GM06990 (cell line): ENCODE data around the gene RFXAP.

Experiments
- DNase-seq: peaks from one replicate; pipeline ENCODE4 v3.0.0-alpha.2; 2011; ENCODE audit not compliant: insufficient read length; ENCODE audit errors: extremely low read depth
- H3K27me3 ChIP-seq: replicated peaks from 2 replicates; pipeline ENCODE4 v1.6.0; 2011; ENCODE audit warnings: low read length; ENCODE audit not compliant: control insufficient read depth, insufficient read depth
- H3K36me3 ChIP-seq: 2 replicates; pipeline ENCODE4 v1.5.1; 2011; ENCODE audit warnings: low read length; ENCODE audit not compliant: control insufficient read depth, insufficient read depth
- H3K4me3 ChIP-seq: replicated peaks from 2 replicates; pipeline ENCODE4 v1.5.1; 2011; ENCODE audit warnings: low read depth, mild to moderate bottlenecking, control low read depth, low read length
- CTCF ChIP-seq: IDR thresholded peaks from 2 replicates; pipeline ENCODE4 v1.5.1; 2011; ENCODE audit warnings: low read length, control low read depth, mild to moderate bottlenecking, inconsistent platforms; ENCODE audit not compliant: insufficient read depth, poor library complexity, severe bottlenecking

The RFXAP gene

DNA sequence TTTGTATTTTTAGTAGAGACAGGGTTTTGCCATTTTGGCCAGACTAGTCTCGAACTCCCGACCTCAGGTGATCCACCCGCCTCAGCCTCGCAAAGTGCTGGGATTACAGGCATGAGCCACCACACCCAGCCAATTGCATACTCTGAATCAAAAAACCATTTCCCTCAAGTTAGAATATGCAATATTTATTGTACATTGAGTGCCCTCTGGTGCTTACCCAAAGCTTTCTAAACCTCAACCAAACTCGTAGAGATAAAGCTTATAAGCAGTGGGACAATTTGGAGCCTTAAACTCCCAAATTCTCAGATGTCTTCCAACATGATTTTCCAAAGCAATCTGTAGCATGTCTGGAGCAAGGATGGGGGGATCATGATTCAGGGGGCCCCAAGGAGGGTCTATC is 22.4 kb downstream of the RFXAP start:
- Histone ChIP-seq H3K27me3 (no peaks in the 10 kb centered on the region), H3K4me3 (no peak overlapping the region), H3K36me3 (no peaks in the 10 kb centered on the region; the same call in 1 of the 2 replicates)
- no peak for TF ChIP-seq CTCF
- DNase-seq = no peak

DNA sequence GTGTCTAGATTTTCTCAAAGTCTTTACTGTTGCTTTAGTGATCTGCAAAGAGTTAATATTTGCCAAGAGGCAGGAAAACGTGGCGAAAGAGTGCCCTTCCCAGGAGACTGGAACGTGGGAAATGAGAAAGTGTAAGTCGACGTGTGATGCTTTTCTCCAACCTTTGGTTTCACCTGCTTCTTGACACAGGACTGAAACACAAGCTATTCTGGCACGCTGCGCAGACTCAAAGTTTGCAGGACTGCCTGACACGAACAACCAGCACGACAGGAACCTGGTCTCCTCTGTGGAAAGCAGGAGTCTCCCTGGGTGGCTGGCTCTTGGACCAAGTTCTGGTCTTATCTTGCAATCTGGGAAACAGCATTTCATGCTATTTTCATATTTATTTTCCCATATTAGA is 28.6 kb downstream of the RFXAP start:
- Histone ChIP-seq H3K4me3 (no peak overlapping the region), H3K27me3 (no peaks in the 10 kb centered on the region), H3K36me3 (no peaks in the 10 kb centered on the region)
- no peak for DNase-seq
- no peak for TF ChIP-seq CTCF

GRCh38 chr13:36848199-36848982 is 29.4 kb downstream of the RFXAP start:
- no peak for DNase-seq

GRCh38 chr13:36850790-36851438 is 31.9 kb downstream of the RFXAP start:
- TF ChIP-seq CTCF = peak; percentile 38
- no peak for DNase-seq
- no peak overlapping the region for H3K4me3 ChIP-seq

More at GRCh38 chr13:36848199-36848982, 29.4 kb downstream of the RFXAP start:
- TF ChIP-seq CTCF = peak; percentile 53
- H3K27me3 ChIP-seq = no peaks in the 10 kb centered on the region
- H3K36me3 ChIP-seq = no peaks in the 10 kb centered on the region
- H3K4me3 ChIP-seq = no peak overlapping the region

DNA sequence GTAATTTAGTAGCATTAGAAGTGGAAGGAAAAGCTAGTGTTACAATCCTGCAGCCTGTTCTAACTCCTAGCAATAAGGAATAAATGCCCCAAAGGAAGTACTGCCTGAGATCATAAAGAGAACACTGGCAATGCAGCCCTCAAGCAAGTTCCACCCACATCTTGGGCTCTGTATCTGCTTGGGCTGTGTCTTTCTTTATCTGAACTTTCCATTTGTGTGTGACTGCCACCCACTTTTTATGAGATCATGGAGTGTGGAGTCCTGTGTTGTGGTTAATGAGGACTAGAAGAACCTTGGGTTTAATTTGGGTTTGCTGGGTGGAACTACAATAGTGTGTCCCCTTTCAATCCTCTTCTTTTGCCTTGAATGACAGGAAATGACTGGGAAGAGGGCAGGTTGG is 38.2 kb downstream of the RFXAP start:
- DNase-seq = no peak
- TF ChIP-seq CTCF = no peak
- H3K4me3 ChIP-seq = no peak overlapping the region
- H3K27me3 ChIP-seq = no peaks in the 10 kb centered on the region
- no peaks in the 10 kb centered on the region for H3K36me3 ChIP-seq

More at GRCh38 chr13:36850790-36851438, 31.9 kb downstream of the RFXAP start:
- Histone ChIP-seq H3K27me3 (no peaks in the 10 kb centered on the region), H3K36me3 (no peaks in the 10 kb centered on the region)

DNA sequence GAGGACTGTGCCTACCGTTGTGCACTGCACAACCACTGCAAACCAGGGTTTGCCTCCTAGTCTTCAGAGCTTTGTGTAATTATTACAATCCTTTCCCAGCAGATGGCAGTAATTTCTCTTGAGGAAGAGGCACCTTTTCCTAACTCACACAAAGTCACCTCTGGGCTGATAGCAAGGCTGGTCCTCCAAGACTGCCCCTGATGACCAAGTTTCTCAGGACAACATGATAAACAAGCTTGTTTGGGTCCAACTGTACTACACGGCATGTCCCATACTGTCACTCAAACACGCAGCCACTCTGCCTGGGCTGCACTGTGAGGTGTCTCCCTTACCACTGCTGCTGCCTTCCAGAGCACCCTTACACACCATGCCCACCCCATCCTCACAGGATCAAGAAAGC is 39.3 kb downstream of the RFXAP start:
- DNase-seq = no peak
- H3K27me3 ChIP-seq = no peaks in the 10 kb centered on the region; the same call in 1 of the 2 replicates
- TF ChIP-seq CTCF = peak; percentile 43
- H3K36me3 ChIP-seq = no peaks in the 10 kb centered on the region
- H3K4me3 ChIP-seq = no peak overlapping the region
